Transverse colon (tissue), 4 donors: ENCODE data around the gene SRSF3. TPM values are rescaled to one million over a fixed set of nuclear protein-coding genes. Genes with fewer than 3 reads are reported as not detected.

Experiments
- DNase-seq: peaks from one replicate; pipeline ENCODE4 v3.0.0-alpha.2; 2019
- H3K27ac ChIP-seq, 4 donors: fragments of 200-600 bp; sonication (generic); 2 replicates each; pipeline ENCODE4 v1.5.1; 2016 to 2018; ENCODE audit warnings: inconsistent platforms in 4 of 4
- H3K27me3 ChIP-seq: fragments of 200-600 bp; sonication (generic); 2 replicates; pipeline ENCODE4 v1.5.1; 2017; ENCODE audit warnings: inconsistent platforms
- H3K36me3 ChIP-seq, 4 donors: fragments of 200-600 bp; sonication (generic); 2 replicates each; pipeline ENCODE4 v1.5.1; 2017 to 2019; ENCODE audit warnings: inconsistent platforms in 4 of 4
- H3K4me1 ChIP-seq, 4 donors: fragments of 200-600 bp; sonication (generic); 2 replicates each; pipeline ENCODE4 v1.5.1; 2017 to 2020; ENCODE audit warnings: inconsistent platforms in 4 of 4
- H3K4me3 ChIP-seq, 4 donors: fragments of 200-600 bp; sonication (generic); 1 replicate in 1 of 4; 2 replicates in 3 of 4; pipeline versions ENCODE4 v1.5.1 to v1.6.1; 2017 to 2019; ENCODE audit warnings: inconsistent platforms in 4 of 4
- H3K9me3 ChIP-seq, 2 donors: fragments of 200-600 bp; sonication (generic); 2 replicates each; pipeline ENCODE4 v1.5.1; 2017 to 2019; ENCODE audit warnings: inconsistent platforms in 2 of 2
- EP300 ChIP-seq: sonication (generic); formaldehyde crosslinking; IDR thresholded peaks from one replicate; pipeline ENCODE4 v1.6.1; 2017; ENCODE audit warnings: antibody characterized with exemption, low read depth
- POLR2A ChIP-seq: fragments of 450-650 bp; IDR thresholded peaks from one replicate; pipeline ENCODE4 v1.6.1; 2016; ENCODE audit warnings: antibody characterized with exemption, mild to moderate bottlenecking, moderate library complexity
- POLR2AphosphoS5 ChIP-seq, 3 donors: sonication (generic); formaldehyde crosslinking; IDR thresholded peaks; one replicate each; pipeline ENCODE4 v1.6.1; 2016; ENCODE audit warnings: antibody characterized with exemption in 3 of 3
- WGBS, 2 donors: methylation state at CpG; one replicate each; pipeline ENCODE4 v1.1.5; 2018; ENCODE audit warnings: low coverage in 1 of 2; 5-methylcytosine and 5-hydroxymethylcytosine counted together
- in situ Hi-C, 4 donors: fragments of 200-750 bp; cut with MboI; loops; one replicate each; pipeline versions ENCODE4 v1.15.0 to v1.15.1; 2017; ENCODE audit warnings: low sequenced_read_pairs in 3 of 4, low pct_ligation_motif_present in 1 of 4, low pct_unique_long_range_greater_than_20kb in 1 of 4
- intact Hi-C: fragments of 100-400 bp; cut with DNase I; formaldehyde crosslinking; loops from one replicate; pipeline ENCODE4 v1.15.1; 2023; ENCODE audit warnings: low total_unique reads
- total RNA-seq, 4 donors: library from RNA; depleted of rRNA; stranded (reverse); fragments of >200 nt; gene quantifications; one replicate each; pipeline ENCODE4 v1.1.0, GENCODE V29; 2016
- TF ChIP-seq, protein P1 (sequence below), 5 experiments: fragments of 200-600 bp in 3 of 5; fragments of 450-650 bp in 2 of 5; sonication (generic) in 3 of 5; IDR thresholded peaks; 1 replicate in 2 of 5; 2 replicates in 3 of 5; pipeline ENCODE4 v1.5.1; 2016 to 2017; ENCODE audit warnings: antibody characterized with exemption in 5 of 5, inconsistent platforms in 3 of 5, mild to moderate bottlenecking in 2 of 5, moderate library complexity in 1 of 5

The SRSF3 gene
- total RNA-seq, result 100 to 1,000 TPM; 110 to 177 (median 144) TPM

GRCh38 chr6:36594029-36594815 lies at the start of gene SRSF3:
Gene SRSF3 (plus strand): TSS chr6:36594362. CDS start chr6:36596763, 2,401 bp downstream.
- H3K4me3 ChIP-seq, result peak within 1 kb of the TSS; percentile 52 to 92 (median 80)
- peaks cover 0 to 22% (median 5%) of the 10 kb centered on the region in 4 donors for H3K36me3 ChIP-seq

DNA sequence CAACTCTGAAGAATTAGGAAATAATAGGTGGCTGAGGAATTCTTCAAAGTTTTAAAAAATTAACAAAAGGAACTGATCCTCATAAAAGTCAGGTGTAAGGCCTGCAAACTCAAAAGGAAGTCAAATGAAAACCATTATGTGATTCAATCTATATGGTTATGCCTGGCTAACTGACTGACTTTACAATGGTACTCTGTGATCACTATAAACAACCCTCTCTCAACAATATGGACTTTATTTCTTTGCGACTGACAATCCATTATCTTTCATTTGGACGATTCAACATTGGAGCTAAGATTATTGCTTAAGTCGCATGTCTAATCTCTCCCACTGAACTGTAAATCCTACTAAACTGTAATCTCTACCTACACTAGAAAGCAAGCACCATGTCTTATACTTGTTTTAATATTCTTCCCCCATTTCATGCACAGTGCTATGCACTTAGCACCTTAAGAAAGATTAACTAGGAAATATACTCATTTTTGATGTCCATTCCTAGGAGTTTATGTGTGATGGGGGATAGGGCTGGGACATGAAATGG lies 48.3 kb upstream of the SRSF3 start:
- in situ Hi-C loops (no loop called here), intact Hi-C loops (loop anchor here (5.0 kb wide), 2 partner anchors 46 to 104 kb away; partner anchors contain the start of genes KCTD20, PXT1 and SRSF3)
- WGBS, 2 donors, result 10 to 12% methylated on average over 3 of the region's 3 CpGs
- Histone ChIP-seq H3K27ac (peak overlapping the region; percentile 93 to 100 (median 99)), H3K27me3 (no peaks in the 10 kb centered on the region), H3K4me1 (peaks cover 19 to 51% (median 28%) of the 10 kb centered on the region in 4 donors), H3K4me3 (peak overlapping the region; percentile 71 to 99 (median 94)), H3K9me3 (no peaks in the 10 kb centered on the region), H3K36me3 (peaks cover 0 to 9% (median 0%) of the 10 kb centered on the region in 4 donors)
- TF ChIP-seq EP300 (no peak), POLR2A (no peak), POLR2AphosphoS5 (IDR thresholded peaks at IDR 0.05) (no peak)
- TF ChIP-seq, protein P1, sequence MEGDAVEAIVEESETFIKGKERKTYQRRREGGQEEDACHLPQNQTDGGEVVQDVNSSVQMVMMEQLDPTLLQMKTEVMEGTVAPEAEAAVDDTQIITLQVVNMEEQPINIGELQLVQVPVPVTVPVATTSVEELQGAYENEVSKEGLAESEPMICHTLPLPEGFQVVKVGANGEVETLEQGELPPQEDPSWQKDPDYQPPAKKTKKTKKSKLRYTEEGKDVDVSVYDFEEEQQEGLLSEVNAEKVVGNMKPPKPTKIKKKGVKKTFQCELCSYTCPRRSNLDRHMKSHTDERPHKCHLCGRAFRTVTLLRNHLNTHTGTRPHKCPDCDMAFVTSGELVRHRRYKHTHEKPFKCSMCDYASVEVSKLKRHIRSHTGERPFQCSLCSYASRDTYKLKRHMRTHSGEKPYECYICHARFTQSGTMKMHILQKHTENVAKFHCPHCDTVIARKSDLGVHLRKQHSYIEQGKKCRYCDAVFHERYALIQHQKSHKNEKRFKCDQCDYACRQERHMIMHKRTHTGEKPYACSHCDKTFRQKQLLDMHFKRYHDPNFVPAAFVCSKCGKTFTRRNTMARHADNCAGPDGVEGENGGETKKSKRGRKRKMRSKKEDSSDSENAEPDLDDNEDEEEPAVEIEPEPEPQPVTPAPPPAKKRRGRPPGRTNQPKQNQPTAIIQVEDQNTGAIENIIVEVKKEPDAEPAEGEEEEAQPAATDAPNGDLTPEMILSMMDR (IDR thresholded peaks at IDR 0.05), result no peak
- DNase-seq, result no peak

More at GRCh38 chr6:36594029-36594815, at the start of gene SRSF3:
- 0% methylated on average over 26 to 40 of the region's 58 CpGs for WGBS, 2 donors
- Histone ChIP-seq H3K9me3 (no peaks in the 10 kb centered on the region), H3K27ac (peak within 1 kb of the TSS; percentile 96 to 100 (median 98)), H3K27me3 (no peaks in the 10 kb centered on the region), H3K4me1 (peaks cover 21 to 40% (median 30%) of the 10 kb centered on the region in 4 donors)
- DNase-seq, result peak; percentile 97
- in situ Hi-C loops (loop anchor here in 2 of 4 donors (10.0 to 25.0 kb wide), 2 partner anchors 149 to 157 kb away; partner anchors contain the start of genes KCTD20 (in 2 of the 2) and PXT1 (in 2 of the 2)), intact Hi-C loops (loop anchor here (5.0 kb wide), 1 partner anchor 47 kb away; the partner anchor contains the start of gene STK38)
- TF ChIP-seq, protein P1 (IDR thresholded peaks at IDR 0.05), result peak; percentile 37 to 77 (median 49)
- TF ChIP-seq EP300, result no peak
- peak; percentile 100 for TF ChIP-seq POLR2A
- TF ChIP-seq POLR2AphosphoS5 (IDR thresholded peaks at IDR 0.05), result peak; percentile 100

DNA sequence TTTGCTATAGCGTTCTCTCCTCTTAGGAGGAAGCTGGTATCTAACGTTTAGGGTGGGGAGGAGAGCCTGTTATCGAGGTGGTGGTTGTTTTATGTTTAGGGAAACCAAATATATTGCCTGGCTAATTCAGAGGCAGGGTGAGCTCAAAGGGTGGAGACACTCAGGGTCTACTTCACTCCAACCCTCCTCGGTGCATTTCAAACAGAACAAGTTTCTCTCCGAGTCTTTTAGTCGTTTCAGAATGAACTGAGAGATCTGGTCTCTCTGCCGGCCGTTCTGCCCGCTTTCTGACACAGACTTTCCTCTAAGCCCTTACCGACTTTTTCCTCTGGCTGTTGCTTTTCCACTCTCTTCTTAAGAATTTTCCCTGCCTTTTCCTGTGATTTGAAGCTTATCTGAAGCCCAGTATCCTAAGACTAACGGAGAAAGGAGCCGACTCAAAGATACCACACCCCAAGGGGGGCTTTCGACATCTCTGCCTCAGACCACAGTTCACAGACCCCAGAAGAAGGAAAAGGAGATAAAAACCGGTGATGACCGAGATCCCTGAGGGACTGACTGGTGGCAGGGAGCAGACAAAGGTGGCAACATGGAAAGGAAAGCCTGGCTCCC lies 47.7 kb upstream of the SRSF3 start:
- 0 to 1% methylated on average over 14 to 15 of the region's 15 CpGs for WGBS, 2 donors
- intact Hi-C loops (loop anchor here (5.0 kb wide), 2 partner anchors 46 to 104 kb away; partner anchors contain the start of genes KCTD20, PXT1 and SRSF3), in situ Hi-C loops (no loop called here)
- TF ChIP-seq POLR2AphosphoS5 (IDR thresholded peaks at IDR 0.05), result no peak
- peak; percentile 7 for TF ChIP-seq POLR2A
- Histone ChIP-seq H3K36me3 (peaks cover 0 to 3% (median 0%) of the 10 kb centered on the region in 4 donors), H3K9me3 (no peaks in the 10 kb centered on the region), H3K4me3 (peak overlapping the region; percentile 71 to 99 (median 94)), H3K4me1 (peaks cover 14 to 45% (median 28%) of the 10 kb centered on the region in 4 donors), H3K27ac (peak overlapping the region; percentile 93 to 100 (median 99)), H3K27me3 (no peaks in the 10 kb centered on the region)
- peak; percentile 25 for DNase-seq

DNA sequence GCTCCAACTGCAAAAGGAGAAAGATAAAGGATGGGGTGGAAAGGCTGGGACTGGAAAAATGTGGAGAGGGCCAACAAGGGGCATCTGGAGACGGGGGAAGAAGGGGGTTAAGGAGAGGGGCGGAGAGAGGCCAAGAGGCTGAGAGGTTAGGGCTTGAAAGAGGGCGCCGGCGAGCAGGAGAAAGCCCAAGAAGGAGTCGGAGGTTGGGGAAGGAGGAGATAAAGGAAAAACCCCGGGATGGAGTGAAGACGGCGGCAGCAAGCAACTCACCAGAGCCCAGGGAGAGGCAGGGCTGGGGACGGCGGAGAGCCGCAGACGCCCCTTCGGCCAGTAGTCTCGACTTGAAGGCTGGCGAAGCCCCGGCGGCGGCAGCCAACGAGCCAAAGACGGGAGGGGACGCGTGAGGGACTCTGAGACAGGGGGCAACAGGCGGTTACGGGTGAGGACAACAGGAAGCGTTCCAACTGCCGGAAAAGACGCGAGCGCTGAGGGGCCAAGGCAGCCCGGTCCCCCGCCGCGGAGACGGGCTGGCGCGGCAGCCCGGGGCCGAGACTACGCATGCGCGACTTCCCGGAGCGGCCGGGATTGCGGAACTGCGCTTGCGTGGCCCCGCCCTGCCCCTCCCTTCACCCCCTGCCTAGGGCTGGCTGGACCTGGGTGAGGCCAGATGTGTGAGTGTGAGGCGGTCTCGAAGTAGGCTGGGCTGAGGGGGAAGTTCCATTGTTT lies 47.1 kb upstream of the SRSF3 start, which contains the start of gene STK38:
STK38 (minus strand) TSS at position 560 of the 726 bp plus-strand sequence. CDS start 7,277 bp downstream, outside the sequence.
- TF ChIP-seq EP300, result peak; percentile 45
- TF ChIP-seq, protein P1 (IDR thresholded peaks at IDR 0.05), result peak in 1 of 5 experiments; percentile 7
- peak; percentile 98 for TF ChIP-seq POLR2A
- peak; percentile 98 to 99 (median 99) for TF ChIP-seq POLR2AphosphoS5 (IDR thresholded peaks at IDR 0.05)
- 0 to 4% methylated on average over 4 to 49 of the region's 51 CpGs for WGBS, 2 donors
- intact Hi-C loops (loop anchor here (5.0 kb wide), 2 partner anchors 45 to 105 kb away; partner anchors contain the start of genes KCTD20, PXT1 and SRSF3), in situ Hi-C loops (no loop called here)
- peak within 1 kb of the TSS; percentile 71 to 99 (median 94) for H3K4me3 ChIP-seq
- no peaks in the 10 kb centered on the region for H3K27me3 ChIP-seq
- DNase-seq, result peak; percentile 97
- H3K9me3 ChIP-seq, result no peaks in the 10 kb centered on the region
- H3K27ac ChIP-seq, result peak within 1 kb of the TSS; percentile 93 to 100 (median 99)
- H3K4me1 ChIP-seq, result peaks cover 14 to 41% (median 28%) of the 10 kb centered on the region in 4 donors
- no peaks in the 10 kb centered on the region for H3K36me3 ChIP-seq
